Mesenchymal stem cell (in vitro differentiated cells and primary cell): ENCODE measurements around the gene PSMC3.
A peak's percentile ranks its signal among the peaks of the same experiment; 100 is the strongest.

ENCODE experiments used
- DNase-seq: peaks from one replicate; pipeline ENCODE4 v3.0.0-alpha.2; 2013
- H2AFZ ChIP-seq: one replicate; pipeline ENCODE4 v1.6.1; 2013; ENCODE audit warnings: low read depth, mild to moderate bottlenecking, control low read depth, inconsistent platforms, low read length, moderate library complexity
- H2AK5ac ChIP-seq: 2 replicates; pipeline ENCODE4 v1.6.1; 2013; ENCODE audit warnings: low read length, moderate library complexity, mild to moderate bottlenecking, inconsistent platforms; ENCODE audit not compliant: severe bottlenecking
- H2BK120ac ChIP-seq: one replicate; pipeline ENCODE4 v1.6.1; 2013; ENCODE audit warnings: low read depth, mild to moderate bottlenecking, inconsistent platforms, low read length, moderate library complexity
- H2BK12ac ChIP-seq, 2 experiments: one replicate each; pipeline ENCODE4 v1.6.1; 2013; ENCODE audit warnings: inconsistent platforms in 2 of 2, low read length in 2 of 2, mild to moderate bottlenecking in 2 of 2, moderate library complexity in 2 of 2, control low read depth in 1 of 2
- H2BK15ac ChIP-seq: one replicate; pipeline ENCODE4 v1.6.1; 2013; ENCODE audit warnings: mild to moderate bottlenecking, low read depth, inconsistent platforms; ENCODE audit not compliant: poor library complexity, severe bottlenecking
- H2BK5ac ChIP-seq: 2 replicates; pipeline ENCODE4 v1.6.1; 2013; ENCODE audit warnings: low read depth, mild to moderate bottlenecking, low read length, control low read depth, inconsistent platforms; ENCODE audit not compliant: poor library complexity, severe bottlenecking
- H3K14ac ChIP-seq, 2 experiments: one replicate each; pipeline ENCODE4 v1.6.1; 2013; ENCODE audit warnings: inconsistent platforms in 2 of 2, low read length in 2 of 2, control low read depth in 1 of 2, mild to moderate bottlenecking in 1 of 2, moderate library complexity in 1 of 2
- H3K18ac ChIP-seq, 2 experiments: one replicate each; pipeline ENCODE4 v1.6.1; 2013; ENCODE audit warnings: inconsistent platforms in 2 of 2, low read length in 2 of 2, control low read depth in 1 of 2, low read depth in 1 of 2, mild to moderate bottlenecking in 1 of 2
- H3K23ac ChIP-seq, 2 experiments: one replicate each; pipeline ENCODE4 v1.6.1; 2013; ENCODE audit warnings: inconsistent platforms in 2 of 2, low read length in 2 of 2, mild to moderate bottlenecking in 2 of 2, moderate library complexity in 2 of 2, control low read depth in 1 of 2
- H3K27ac ChIP-seq: 2 replicates; pipeline ENCODE4 v1.5.1; 2013; ENCODE audit warnings: mild to moderate bottlenecking, moderate library complexity, low read length, control low read depth, inconsistent platforms; ENCODE audit not compliant: poor library complexity, severe bottlenecking
- H3K27me3 ChIP-seq, 2 experiments: 2 replicates each; pipeline versions ENCODE4 v1.6.1 to v1.7.0; 2013; ENCODE audit warnings: low read length in 2 of 2, mild to moderate bottlenecking in 2 of 2, moderate library complexity in 2 of 2, control low read depth in 1 of 2, inconsistent platforms in 1 of 2; ENCODE audit not compliant: control insufficient read depth in 1 of 2, insufficient read depth in 1 of 2
- H3K36me3 ChIP-seq, 2 experiments: 2 replicates each; pipeline versions ENCODE4 v1.6.1 to v1.7.0; 2013; ENCODE audit warnings: low read length in 2 of 2, control low read depth in 1 of 2, inconsistent platforms in 1 of 2, low read depth in 1 of 2, mild to moderate bottlenecking in 1 of 2; ENCODE audit not compliant: insufficient read depth in 2 of 2, control insufficient read depth in 1 of 2
- H3K4ac ChIP-seq, 2 experiments: one replicate each; pipeline ENCODE4 v1.6.1; 2013; ENCODE audit warnings: inconsistent platforms in 2 of 2, low read length in 2 of 2, mild to moderate bottlenecking in 2 of 2, moderate library complexity in 2 of 2, control low read depth in 1 of 2, low read depth in 1 of 2
- H3K4me1 ChIP-seq: 2 replicates; pipeline ENCODE4 v1.6.1; 2013; ENCODE audit warnings: low read depth, low read length, control low read depth; ENCODE audit not compliant: control insufficient read depth, insufficient read depth
- H3K4me2 ChIP-seq: 2 replicates; pipeline ENCODE4 v1.6.1; 2013; ENCODE audit warnings: low read length, mild to moderate bottlenecking, inconsistent platforms; ENCODE audit not compliant: poor library complexity, severe bottlenecking
- H3K4me3 ChIP-seq, 2 experiments: 2 replicates each; pipeline versions ENCODE4 v1.5.1 to v1.7.0; 2013; ENCODE audit warnings: low read length in 2 of 2, mild to moderate bottlenecking in 2 of 2, control low read depth in 1 of 2, low read depth in 1 of 2; ENCODE audit not compliant: insufficient read depth in 1 of 2
- H3K79me1 ChIP-seq: replicated peaks from 2 replicates; pipeline ENCODE4 v1.6.1; 2013; ENCODE audit warnings: mild to moderate bottlenecking, control low read depth, low read length, inconsistent platforms; ENCODE audit not compliant: poor library complexity, severe bottlenecking
- H3K9ac ChIP-seq: 2 replicates; pipeline ENCODE4 v1.7.0; 2013; ENCODE audit warnings: mild to moderate bottlenecking, low read length, moderate library complexity
- H3K9me3 ChIP-seq: 2 replicates; pipeline ENCODE4 v1.7.0; 2013; ENCODE audit warnings: mild to moderate bottlenecking, low read length; ENCODE audit not compliant: control insufficient read depth
- H4K8ac ChIP-seq: one replicate; pipeline ENCODE4 v1.6.1; 2013; ENCODE audit warnings: inconsistent platforms, mild to moderate bottlenecking, low read length, moderate library complexity
- H4K91ac ChIP-seq: one replicate; pipeline ENCODE4 v1.6.1; 2013; ENCODE audit warnings: mild to moderate bottlenecking, low read length, inconsistent platforms
- WGBS: methylation state at CpG from one replicate; pipeline ENCODE4 v1.1.7; 2013; ENCODE audit warnings: mixed read lengths; 5-methylcytosine and 5-hydroxymethylcytosine counted together

The PSMC3 gene

GRCh38 chr11:47440054-47440476 lies 13.8 kb upstream of the PSMC3 start:
- no peak overlapping the region for H4K91ac ChIP-seq
- H2BK5ac ChIP-seq: no peak overlapping the region
- H3K4me1 ChIP-seq: peaks cover 4% of the 10 kb centered on the region
- no peak overlapping the region for H3K18ac ChIP-seq
- H3K9me3 ChIP-seq: no peaks in the 10 kb centered on the region
- DNase-seq: no peak
- no peak overlapping the region for H2BK12ac ChIP-seq
- H2AK5ac ChIP-seq: no peak overlapping the region
- no peak overlapping the region for H4K8ac ChIP-seq
- no peak overlapping the region for H3K27ac ChIP-seq
- H3K4me3 ChIP-seq: no peak overlapping the region
- no peak overlapping the region for H2BK15ac ChIP-seq
- H3K23ac ChIP-seq: no peak overlapping the region
- peaks cover 0 to 27% of the 10 kb centered on the region in 2 experiments for H3K36me3 ChIP-seq
- 93% methylated on average over 2 of the region's 2 CpGs for WGBS
- H3K27me3 ChIP-seq: no peaks in the 10 kb centered on the region
- no peak overlapping the region for H2BK120ac ChIP-seq
- no peak overlapping the region for H3K4me2 ChIP-seq
- H3K79me1 ChIP-seq: no peaks in the 10 kb centered on the region
- H3K4ac ChIP-seq: no peak overlapping the region
- H3K9ac ChIP-seq: no peak overlapping the region
- H2AFZ ChIP-seq: no peak overlapping the region
- H3K14ac ChIP-seq: no peak overlapping the region

- no peak overlapping the region for H3K4me2 ChIP-seq
- no peak overlapping the region for H2BK15ac ChIP-seq
- no peak overlapping the region for H2BK12ac ChIP-seq
- no peak overlapping the region for H3K14ac ChIP-seq
- no peaks in the 10 kb centered on the region for H3K79me1 ChIP-seq
- H3K9ac ChIP-seq: no peak overlapping the region
- H3K4me1 ChIP-seq: peaks cover 4% of the 10 kb centered on the region
- H3K23ac ChIP-seq: no peak overlapping the region
- no peak overlapping the region for H4K91ac ChIP-seq
- no peak overlapping the region for H3K4me3 ChIP-seq
- H3K4ac ChIP-seq: no peak overlapping the region
- no peak overlapping the region for H3K18ac ChIP-seq
- no peak overlapping the region for H3K27ac ChIP-seq
- H2AK5ac ChIP-seq: no peak overlapping the region
- 90% methylated on average over 18 of the region's 18 CpGs for WGBS
- H3K9me3 ChIP-seq: no peaks in the 10 kb centered on the region
- H3K27me3 ChIP-seq: no peaks in the 10 kb centered on the region
- H4K8ac ChIP-seq: no peak overlapping the region
- H2BK120ac ChIP-seq: no peak overlapping the region
- DNase-seq: no peak
- H2BK5ac ChIP-seq: no peak overlapping the region
- peaks cover 0 to 27% of the 10 kb centered on the region in 2 experiments for H3K36me3 ChIP-seq
- H2AFZ ChIP-seq: no peak overlapping the region
Observed at GRCh38 chr11:47438721-47439120, 12.5 kb upstream of the PSMC3 start.

- H2BK15ac ChIP-seq: no peak overlapping the region
- no peak overlapping the region for H2AFZ ChIP-seq
- no peak overlapping the region for H3K4me2 ChIP-seq
- no peak overlapping the region for H2BK120ac ChIP-seq
- H3K18ac ChIP-seq: no peak overlapping the region
- no peaks in the 10 kb centered on the region for H3K79me1 ChIP-seq
- no peak for DNase-seq
- H4K8ac ChIP-seq: peak overlapping the region; percentile 21
- no peak overlapping the region for H3K23ac ChIP-seq
- no peak overlapping the region for H3K27ac ChIP-seq
- H3K36me3 ChIP-seq: peaks cover 0 to 27% of the 10 kb centered on the region in 2 experiments
- no peak overlapping the region for H3K4me3 ChIP-seq
- H2BK12ac ChIP-seq: no peak overlapping the region
- 81% methylated on average over 13 of the region's 16 CpGs for WGBS
- H3K9me3 ChIP-seq: no peaks in the 10 kb centered on the region
- H2AK5ac ChIP-seq: no peak overlapping the region
- H3K9ac ChIP-seq: no peak overlapping the region
- H2BK5ac ChIP-seq: no peak overlapping the region
- H3K4ac ChIP-seq: peak overlapping the region in 1 of 2 experiments; percentile 43
- no peak overlapping the region for H4K91ac ChIP-seq
- peaks cover 4% of the 10 kb centered on the region for H3K4me1 ChIP-seq
- H3K14ac ChIP-seq: no peak overlapping the region
- no peaks in the 10 kb centered on the region for H3K27me3 ChIP-seq
Observed at GRCh38 chr11:47437746-47438418, 11.6 kb upstream of the PSMC3 start.

- WGBS: 79% methylated on average over 8 of the region's 11 CpGs
- Histone ChIP-seq H3K4me2 (no peak overlapping the region), H3K14ac (no peak overlapping the region), H3K18ac (no peak overlapping the region), H3K79me1 (no peaks in the 10 kb centered on the region), H3K9me3 (no peaks in the 10 kb centered on the region), H2BK15ac (no peak overlapping the region), H3K4me3 (no peak overlapping the region), H3K4me1 (peaks cover 4% of the 10 kb centered on the region), H3K23ac (no peak overlapping the region), H2AK5ac (no peak overlapping the region), H2BK12ac (no peak overlapping the region), H2AFZ (no peak overlapping the region), H2BK120ac (no peak overlapping the region), H3K4ac (no peak overlapping the region), H3K9ac (no peak overlapping the region), H3K36me3 (peaks cover 0 to 21% of the 10 kb centered on the region in 2 experiments), H3K27ac (no peak overlapping the region), H4K91ac (no peak overlapping the region), H4K8ac (no peak overlapping the region), H2BK5ac (no peak overlapping the region), H3K27me3 (no peaks in the 10 kb centered on the region)
- no peak for DNase-seq
Observed at GRCh38 chr11:47437218-47437745, 11.0 kb upstream of the PSMC3 start.
